HFFc6 (cell line): ENCODE measurements around the gene C14orf132. TPM values are rescaled to one million over a fixed set of nuclear protein-coding genes. Genes with fewer than 3 reads are reported as not detected.

Source experiments
- DNase-seq: peaks from one replicate; pipeline ENCODE4 v3.0.0-alpha.2; 2018
- H3K27ac Mint-ChIP-seq: 2 replicates; pipeline ENCODE4 v1.8.0; 2020; ENCODE audit warnings: mild to moderate bottlenecking, mixed read lengths
- H3K27me3 Mint-ChIP-seq: 2 replicates; pipeline ENCODE4 v1.8.0; 2021; ENCODE audit warnings: mild to moderate bottlenecking, moderate library complexity, mixed read lengths; ENCODE audit not compliant: insufficient read depth
- H3K36me3 Mint-ChIP-seq: 2 replicates; pipeline ENCODE4 v1.8.0; 2021; ENCODE audit warnings: low read depth, mixed read lengths
- H3K4me1 Mint-ChIP-seq: 2 replicates; pipeline ENCODE4 v1.8.0; 2020; ENCODE audit warnings: low read depth, mixed read lengths
- H3K4me3 Mint-ChIP-seq: 2 replicates; pipeline ENCODE4 v1.8.0; 2020; ENCODE audit warnings: mild to moderate bottlenecking, moderate library complexity, mixed read lengths
- H3K9me3 Mint-ChIP-seq: 2 replicates; pipeline ENCODE4 v1.8.0; 2020; ENCODE audit warnings: mild to moderate bottlenecking, mixed read lengths
- CTCF ChIP-seq: fragments of 200-600 bp; sonication (generic); IDR thresholded peaks from 2 replicates; pipeline ENCODE4 v1.5.0; 2021; ENCODE audit warnings: antibody characterized with exemption, mild to moderate bottlenecking
- total RNA-seq, 6 experiments: library from RNA; stranded (reverse); fragmentation: NEBNext Ultra II Directional; extraction: Animal tissue kit (Norgen Biotek cat#: 25700); gene quantifications; 2 replicates in 1 of 6; 3 replicates in 5 of 6; pipeline ENCODE4 v1.2.3, GENCODE V29; 2021

C14orf132 gene
- total RNA-seq, 6 experiments from 2014 or later = 21.5 to 33.1 (median 27.1) TPM

- H3K27ac Mint-ChIP-seq = no peak overlapping the region
- no peak for DNase-seq
- peaks cover 11% of the 10 kb centered on the region for H3K36me3 Mint-ChIP-seq
- H3K4me1 Mint-ChIP-seq = peaks cover 54% of the 10 kb centered on the region
- no peak overlapping the region for H3K4me3 Mint-ChIP-seq
- H3K27me3 Mint-ChIP-seq = no peaks in the 10 kb centered on the region; the same call in none of the 2 replicates
- peaks cover 20% of the 10 kb centered on the region for H3K9me3 Mint-ChIP-seq
- no peak for TF ChIP-seq CTCF
These were observed 78.8 kb downstream of the C14orf132 start for GRCh38 chr14:96117960-96118359.

- peaks cover 58% of the 10 kb centered on the region for H3K4me1 Mint-ChIP-seq
These were observed 79.2 kb downstream of the C14orf132 start for GRCh38 chr14:96118391-96118790.

GRCh38 chr14:96119947-96120346 lies 80.8 kb downstream of the C14orf132 start:
- Mint-ChIP-seq H3K4me3 (no peak overlapping the region), H3K36me3 (no peaks in the 10 kb centered on the region), H3K9me3 (peaks cover 3% of the 10 kb centered on the region; the same call in 1 of the 2 replicates), H3K27me3 (no peaks in the 10 kb centered on the region; the same call in none of the 2 replicates), H3K27ac (no peak overlapping the region), H3K4me1 (peaks cover 66% of the 10 kb centered on the region)
- no peak for DNase-seq
- TF ChIP-seq CTCF = no peak

More at GRCh38 chr14:96118391-96118790, 79.2 kb downstream of the C14orf132 start:
- Mint-ChIP-seq H3K4me3 (no peak overlapping the region), H3K27ac (no peak overlapping the region), H3K9me3 (peaks cover 15% of the 10 kb centered on the region), H3K27me3 (no peaks in the 10 kb centered on the region; the same call in none of the 2 replicates), H3K36me3 (peaks cover 7% of the 10 kb centered on the region)
- DNase-seq = no peak
- no peak for TF ChIP-seq CTCF

GRCh38 chr14:96120392-96120791 lies 81.2 kb downstream of the C14orf132 start:
- no peak for TF ChIP-seq CTCF
- Mint-ChIP-seq H3K4me1 (peaks cover 67% of the 10 kb centered on the region), H3K27me3 (no peaks in the 10 kb centered on the region; the same call in none of the 2 replicates), H3K36me3 (no peaks in the 10 kb centered on the region), H3K9me3 (no peaks in the 10 kb centered on the region), H3K27ac (no peak overlapping the region), H3K4me3 (no peak overlapping the region)
- DNase-seq = no peak

- TF ChIP-seq CTCF = no peak
- no peak for DNase-seq
- H3K36me3 Mint-ChIP-seq = no peaks in the 10 kb centered on the region
- H3K27me3 Mint-ChIP-seq = no peaks in the 10 kb centered on the region; the same call in none of the 2 replicates
- H3K27ac Mint-ChIP-seq = peak overlapping the region; percentile 94
- H3K4me3 Mint-ChIP-seq = no peak overlapping the region
- peaks cover 72% of the 10 kb centered on the region for H3K4me1 Mint-ChIP-seq
- no peaks in the 10 kb centered on the region for H3K9me3 Mint-ChIP-seq
These were observed 81.8 kb downstream of the C14orf132 start for GRCh38 chr14:96120941-96121340.
